ENCODE data around the gene CAPZA1. TPM values are rescaled to one million over a fixed set of nuclear protein-coding genes. Genes with fewer than 3 reads are reported as not detected.

Gene CAPZA1
- total and polyA plus RNA-seq, 2 donors (not counting 3 experiments of a cell fraction or from before 2014, with no cell fraction given): 77.1 to 183 TPM

- H3K4me3 ChIP-seq (replicated peaks in 1 of 3; ENCODE audit: insufficient read depth in 1 of 3, low read depth in 1 of 3, low read length in 3 of 3): no peak overlapping the region
- TF ChIP-seq POLR2A (IDR thresholded peaks at IDR 0.05; ENCODE audit: low read depth, low read length) (no peak), MAX (IDR thresholded peaks at IDR 0.05; ENCODE audit: insufficient read depth, insufficient read length) (no peak), JUN (IDR thresholded peaks at IDR 0.05; ENCODE audit: borderline replicate concordance, insufficient read depth, insufficient read length, low read depth) (no peak), MYC (IDR thresholded peaks at IDR 0.05; ENCODE audit: low read depth, low read length) (no peak)
- H3K4me2 ChIP-seq (ENCODE audit: insufficient read depth, low read length): no peak overlapping the region
- FAIRE-seq: no peak
- dilution Hi-C loops (cut with MboI; ENCODE audit: extremely low pct_ligation_motif_present, low sequenced_read_pairs): no loop called here
- BruUV-seq (replicated peaks): no TSS peak
- intact Hi-C loops (cut with micrococcal nuclease): no loop called here
- peaks cover 0 to 4% of the 10 kb centered on the region in 2 experiments for H3K36me3 ChIP-seq (ENCODE audit: control insufficient read depth in 2 of 2, extremely low read depth in 1 of 2, insufficient read depth in 2 of 2, low read length in 2 of 2)
- H3K4me1 ChIP-seq (ENCODE audit: control insufficient read depth, extremely low read depth, insufficient read depth, low read length): peaks cover 17% of the 10 kb centered on the region
- H3K79me2 ChIP-seq (ENCODE audit: control insufficient read depth, insufficient read depth, low read length): peaks cover 94% of the 10 kb centered on the region
- H3K9ac ChIP-seq (replicated peaks; ENCODE audit: extremely low read depth, insufficient read depth, low read length): no peak overlapping the region
- CTCF ChIA-PET: interaction anchor here (1.0 kb wide), 1 partner anchor 12 kb away, joined by 3 read pairs; no protein-coding TSS in a partner anchor
- H4K20me1 ChIP-seq (replicated peaks; ENCODE audit: control insufficient read depth, extremely low read depth, insufficient read depth, low read length): peaks cover 16% of the 10 kb centered on the region
- POLR2A ChIA-PET: no interaction called here
- H3K9me1 ChIP-seq (replicated peaks; ENCODE audit: control insufficient read depth, extremely low read depth, insufficient read depth, low read length): no peaks in the 10 kb centered on the region
- no peaks in the 10 kb centered on the region for H3K9me3 ChIP-seq (replicated peaks; ENCODE audit: control insufficient read depth, insufficient read depth, low read length)
- DNase-seq (ENCODE audit: low read depth, low spot score): no peak
- no peak overlapping the region for H3K27ac ChIP-seq (ENCODE audit: insufficient read depth, low read depth, low read length)
- no peaks in the 10 kb centered on the region for H3K27me3 ChIP-seq (ENCODE audit: control insufficient read depth in 2 of 2, insufficient read depth in 2 of 2, low read length in 2 of 2)
- no peak overlapping the region for H2AFZ ChIP-seq (ENCODE audit: low read depth, low read length)
Observed at GRCh38 chr1:112625696-112626095, 6.1 kb downstream of the CAPZA1 start.

- H2AFZ ChIP-seq (ENCODE audit: low read depth, low read length): no peak overlapping the region
- intact Hi-C loops (cut with micrococcal nuclease) (no loop called here), dilution Hi-C loops (cut with MboI; ENCODE audit: extremely low pct_ligation_motif_present, low sequenced_read_pairs) (no loop called here)
- peaks cover 0 to 4% of the 10 kb centered on the region in 2 experiments for H3K36me3 ChIP-seq (ENCODE audit: control insufficient read depth in 2 of 2, extremely low read depth in 1 of 2, insufficient read depth in 2 of 2, low read length in 2 of 2)
- H4K20me1 ChIP-seq (replicated peaks; ENCODE audit: control insufficient read depth, extremely low read depth, insufficient read depth, low read length): peaks cover 20% of the 10 kb centered on the region
- H3K79me2 ChIP-seq (ENCODE audit: control insufficient read depth, insufficient read depth, low read length): peaks cover 94% of the 10 kb centered on the region
- H3K9me1 ChIP-seq (replicated peaks; ENCODE audit: control insufficient read depth, extremely low read depth, insufficient read depth, low read length): no peaks in the 10 kb centered on the region
- FAIRE-seq (no peak), DNase-seq (ENCODE audit: low read depth, low spot score) (no peak)
- ChIA-PET POLR2A (no interaction called here), CTCF (interaction anchor here (1.0 kb wide), 1 partner anchor 11 kb away, joined by 3 read pairs; no protein-coding TSS in a partner anchor)
- no TSS peak for BruUV-seq (replicated peaks)
- peaks cover 12% of the 10 kb centered on the region for H3K4me1 ChIP-seq (ENCODE audit: control insufficient read depth, extremely low read depth, insufficient read depth, low read length)
- H3K4me2 ChIP-seq (ENCODE audit: insufficient read depth, low read length): no peak overlapping the region
- TF ChIP-seq POLR2A (IDR thresholded peaks at IDR 0.05; ENCODE audit: low read depth, low read length) (no peak), CTCF (IDR thresholded peaks at IDR 0.05; ENCODE audit: extremely low read depth in 1 of 2, insufficient read depth in 1 of 2, low read depth in 1 of 2, low read length in 2 of 2) (no peak), MAX (IDR thresholded peaks at IDR 0.05; ENCODE audit: insufficient read depth, insufficient read length) (no peak), FOS (IDR thresholded peaks at IDR 0.05; ENCODE audit: borderline replicate concordance, insufficient read depth, low read length) (no peak), EZH2 (IDR thresholded peaks at IDR 0.05; ENCODE audit: borderline replicate concordance, low read depth, low read length, severe bottlenecking) (no peak), MYC (IDR thresholded peaks at IDR 0.05; ENCODE audit: low read depth, low read length) (no peak), POLR2AphosphoS5 (IDR thresholded peaks at IDR 0.05; ENCODE audit: insufficient read depth, low read depth, low read length) (no peak), GATA2 (IDR thresholded peaks at IDR 0.05; ENCODE audit: insufficient read depth, insufficient read length, low read depth, low read length) (no peak), JUN (IDR thresholded peaks at IDR 0.05; ENCODE audit: borderline replicate concordance, insufficient read depth, insufficient read length, low read depth) (no peak)
- H3K27me3 ChIP-seq (ENCODE audit: control insufficient read depth in 2 of 2, insufficient read depth in 2 of 2, low read length in 2 of 2): no peaks in the 10 kb centered on the region
- H3K4me3 ChIP-seq (replicated peaks in 1 of 3; ENCODE audit: insufficient read depth in 1 of 3, low read depth in 1 of 3, low read length in 3 of 3): no peak overlapping the region
- no peak overlapping the region for H3K9ac ChIP-seq (replicated peaks; ENCODE audit: extremely low read depth, insufficient read depth, low read length)
- H3K27ac ChIP-seq (ENCODE audit: insufficient read depth, low read depth, low read length): no peak overlapping the region
- H3K9me3 ChIP-seq (replicated peaks; ENCODE audit: control insufficient read depth, insufficient read depth, low read length): no peaks in the 10 kb centered on the region
Observed at GRCh38 chr1:112626193-112626592, 6.6 kb downstream of the CAPZA1 start.

All from endothelial cell of umbilical vein (primary cell).